HG03097 (cell line): ENCODE measurements around the gene BECN2.
"Not testable (repeated sequence)": the region's sequence is repeated elsewhere in the genome, so short reads cannot be mapped to it uniquely, and the experiment has no call there.

Experiments
- ATAC-seq: cut with Tn5 transposase; IDR thresholded peaks from one replicate; pipeline ENCODE4 v1.9.1; 2021; ENCODE audit not compliant: unreplicated experiment, low FRiP score

BECN2 gene

GRCh38 chr1:241976229-241976628 is 18.7 kb downstream of the BECN2 start:
- ATAC-seq = no peak

- ATAC-seq = no peak
Measured at GRCh38 chr1:241979071-241979470, 21.5 kb downstream of the BECN2 start.

- ATAC-seq = no peak
Measured at GRCh38 chr1:241979926-241980325, 22.4 kb downstream of the BECN2 start.

GRCh38 chr1:241985787-241986186 is 28.2 kb downstream of the BECN2 start:
- no peak for ATAC-seq

GRCh38 chr1:241988389-241988930 is 30.9 kb downstream of the BECN2 start:
- not testable (repeated sequence) for ATAC-seq

GRCh38 chr1:241990040-241990439 is 32.5 kb downstream of the BECN2 start:
- no peak for ATAC-seq

- no peak for ATAC-seq
Measured at GRCh38 chr1:241992734-241993133, 35.2 kb downstream of the BECN2 start.

- no peak for ATAC-seq
Measured at GRCh38 chr1:241994171-241994570, 36.6 kb downstream of the BECN2 start.

GRCh38 chr1:241997401-241997998 is 39.9 kb downstream of the BECN2 start:
- ATAC-seq = no peak

GRCh38 chr1:241998412-241998921 is 40.9 kb downstream of the BECN2 start:
- peak; percentile 88 for ATAC-seq

- no peak for ATAC-seq
Measured at GRCh38 chr1:241999026-241999425, 41.5 kb downstream of the BECN2 start, which contains the start of gene MAP1LC3C. TSS of gene MAP1LC3C (minus strand) at chr1:241999098. CDS start at chr1:241999008, 90 bp downstream.

GRCh38 chr1:242000434-242000833 is 42.9 kb downstream of the BECN2 start:
- ATAC-seq = no peak

GRCh38 chr1:242002072-242002471 is 44.5 kb downstream of the BECN2 start:
- no peak for ATAC-seq

- ATAC-seq = no peak
Measured at GRCh38 chr1:242002510-242002909, 44.9 kb downstream of the BECN2 start.

- ATAC-seq = no peak
Measured at GRCh38 chr1:242004751-242005495, 47.4 kb downstream of the BECN2 start.

GRCh38 chr1:242005866-242006535 is 48.4 kb downstream of the BECN2 start:
- no peak for ATAC-seq

- no peak for ATAC-seq
Measured at GRCh38 chr1:242006976-242007375, 49.4 kb downstream of the BECN2 start.
